ENCODE measurements around the gene TIMP2.

TIMP2 gene

DNA sequence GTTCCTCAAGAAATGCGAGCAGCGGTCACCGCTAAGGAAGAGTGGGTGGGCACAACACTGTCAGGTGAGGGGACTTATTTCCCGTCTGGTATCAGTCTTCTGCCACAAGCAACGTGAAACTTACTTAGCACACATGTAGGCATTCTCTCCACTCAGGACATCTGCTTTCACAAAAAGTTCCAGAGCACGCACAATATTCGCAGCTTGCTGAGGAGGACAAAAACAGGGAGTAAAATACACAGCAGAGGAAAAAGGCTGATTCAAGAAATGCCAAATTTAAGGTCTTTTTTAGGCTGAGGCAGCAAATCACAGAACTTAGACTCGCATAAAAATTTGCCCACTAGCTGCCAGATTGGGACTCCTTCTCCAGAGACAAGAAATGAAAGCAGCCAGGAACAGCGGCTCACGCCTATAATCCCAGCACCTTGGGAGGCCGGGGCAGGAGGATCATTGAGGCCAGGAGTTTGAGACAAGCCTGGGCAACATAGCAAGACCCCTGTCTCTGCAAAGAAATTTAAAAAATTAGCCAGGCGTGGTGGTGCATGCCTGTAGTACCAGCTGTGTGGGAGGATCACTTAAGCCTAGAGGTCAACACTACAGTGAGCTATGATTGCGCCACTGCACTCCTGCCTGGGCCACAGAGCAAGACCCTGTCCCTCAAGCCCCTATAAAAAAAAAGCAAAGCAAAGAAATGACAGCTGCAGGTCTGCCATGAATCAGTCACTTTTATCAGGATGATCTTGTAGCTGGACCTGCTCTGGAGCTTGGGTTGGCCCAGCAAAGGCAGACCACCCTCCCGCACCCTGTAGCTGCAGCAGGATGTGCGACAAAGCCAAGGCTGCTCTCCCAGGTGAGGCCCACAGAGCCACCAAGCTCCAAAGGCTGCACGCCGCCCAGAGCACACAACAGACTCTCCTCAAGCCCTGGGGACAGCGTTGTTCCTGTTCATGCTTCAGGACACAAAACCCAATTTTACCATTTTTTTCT lies 105.1 kb downstream of the TIMP2 start:
- no peaks in the 10 kb centered on the region for H3K9me3 ChIP-seq (ENCODE audit: control insufficient read depth in 1 of 2, low read length in 2 of 2)
- no peaks in the 10 kb centered on the region for H3K27me3 ChIP-seq (ENCODE audit: control insufficient read depth in 1 of 2, insufficient read depth in 2 of 2, low read length in 2 of 2)
- H3K27ac ChIP-seq (ENCODE audit: low read depth, low read length), result no peak overlapping the region
- H3K4me1 ChIP-seq (ENCODE audit: control insufficient read depth in 1 of 2, insufficient read depth in 2 of 2, low read length in 2 of 2), result peaks cover 3 to 13% of the 10 kb centered on the region in 2 donors
- H3K9ac ChIP-seq (ENCODE audit: low read depth in 1 of 2, low read length in 2 of 2), result no peak overlapping the region
- H3K4me3 ChIP-seq (ENCODE audit: low read depth in 1 of 2, low read length in 2 of 2), result no peak overlapping the region
- peaks cover 50 to 93% of the 10 kb centered on the region in 2 donors for H3K36me3 ChIP-seq (ENCODE audit: control insufficient read depth in 1 of 2, insufficient read depth in 2 of 2, low read length in 2 of 2)

DNA sequence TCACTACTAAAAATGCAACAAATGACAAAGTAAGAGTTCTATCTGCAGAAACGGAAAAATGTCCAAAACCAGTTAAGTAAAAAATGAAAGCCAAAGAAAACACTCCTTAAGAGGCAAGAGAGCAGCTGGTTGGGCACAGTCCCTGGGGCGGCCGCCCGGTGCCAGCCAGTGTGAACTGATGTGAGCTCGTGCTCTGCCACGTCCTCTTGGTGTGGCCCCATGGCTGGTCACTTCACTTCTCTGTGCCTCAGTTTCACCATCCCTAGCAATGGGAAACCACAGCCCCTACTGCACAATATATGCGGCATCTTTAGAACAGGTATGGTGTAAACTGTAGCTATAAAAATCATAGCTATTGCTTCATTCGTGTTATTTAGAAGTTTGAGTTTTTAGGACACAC lies 105.8 kb downstream of the TIMP2 start:
- Histone ChIP-seq H3K4me1 (ENCODE audit: control insufficient read depth in 1 of 2, insufficient read depth in 2 of 2, low read length in 2 of 2) (peaks cover 3 to 13% of the 10 kb centered on the region in 2 donors), H3K4me3 (ENCODE audit: low read depth in 1 of 2, low read length in 2 of 2) (no peak overlapping the region), H3K9me3 (ENCODE audit: control insufficient read depth in 1 of 2, low read length in 2 of 2) (no peaks in the 10 kb centered on the region), H3K9ac (ENCODE audit: low read depth in 1 of 2, low read length in 2 of 2) (no peak overlapping the region), H3K27ac (ENCODE audit: low read depth, low read length) (no peak overlapping the region), H3K27me3 (ENCODE audit: control insufficient read depth in 1 of 2, insufficient read depth in 2 of 2, low read length in 2 of 2) (no peaks in the 10 kb centered on the region), H3K36me3 (ENCODE audit: control insufficient read depth in 1 of 2, insufficient read depth in 2 of 2, low read length in 2 of 2) (peaks cover 46 to 93% of the 10 kb centered on the region in 2 donors)

GRCh38 chr17:78818932-78819331 lies 106.3 kb downstream of the TIMP2 start:
- Histone ChIP-seq H3K9me3 (ENCODE audit: control insufficient read depth in 1 of 2, low read length in 2 of 2) (no peaks in the 10 kb centered on the region), H3K4me1 (ENCODE audit: control insufficient read depth in 1 of 2, insufficient read depth in 2 of 2, low read length in 2 of 2) (peaks cover 3 to 13% of the 10 kb centered on the region in 2 donors), H3K36me3 (ENCODE audit: control insufficient read depth in 1 of 2, insufficient read depth in 2 of 2, low read length in 2 of 2) (peaks cover 51 to 93% of the 10 kb centered on the region in 2 donors), H3K27me3 (ENCODE audit: control insufficient read depth in 1 of 2, insufficient read depth in 2 of 2, low read length in 2 of 2) (no peaks in the 10 kb centered on the region), H3K9ac (ENCODE audit: low read depth in 1 of 2, low read length in 2 of 2) (no peak overlapping the region), H3K27ac (ENCODE audit: low read depth, low read length) (peak overlapping the region; percentile 58), H3K4me3 (ENCODE audit: low read depth in 1 of 2, low read length in 2 of 2) (no peak overlapping the region)

DNA sequence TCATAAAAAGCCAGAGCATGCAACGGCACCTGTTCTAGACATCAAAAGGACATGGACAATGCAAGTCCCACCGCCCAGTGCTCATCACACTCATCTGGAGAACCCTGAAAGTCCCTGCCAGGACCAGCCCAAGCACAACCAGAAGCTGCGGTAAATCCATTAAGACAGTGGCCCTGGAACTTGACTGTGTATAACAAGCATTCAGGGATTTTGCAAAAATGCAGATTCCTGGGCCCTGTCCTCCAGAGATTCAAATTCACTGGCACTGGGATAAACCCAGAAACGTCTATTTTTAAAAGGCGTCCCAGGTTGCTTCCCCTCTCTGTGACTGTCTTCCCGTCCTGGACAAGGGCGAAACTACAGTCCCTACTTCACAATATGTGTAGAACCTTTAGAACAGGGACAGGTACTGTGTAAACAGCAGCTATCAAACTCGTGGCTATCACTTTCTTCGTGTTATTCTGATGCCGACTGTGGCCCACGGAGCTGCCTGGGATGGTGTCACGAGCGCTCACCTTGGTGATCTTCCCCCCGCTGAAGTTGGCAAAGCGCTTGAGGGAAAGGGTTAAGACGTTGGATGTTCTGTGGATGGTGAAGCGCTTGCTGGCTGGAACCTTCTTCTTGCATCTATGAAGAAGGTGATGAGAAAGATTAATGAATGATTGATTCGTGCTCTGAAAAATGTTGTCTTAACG lies 106.9 kb downstream of the TIMP2 start:
- no peaks in the 10 kb centered on the region for H3K27me3 ChIP-seq (ENCODE audit: control insufficient read depth in 1 of 2, insufficient read depth in 2 of 2, low read length in 2 of 2)
- H3K27ac ChIP-seq (ENCODE audit: low read depth, low read length), result peak overlapping the region; percentile 58
- no peak overlapping the region for H3K4me3 ChIP-seq (ENCODE audit: low read depth in 1 of 2, low read length in 2 of 2)
- H3K9ac ChIP-seq (ENCODE audit: low read depth in 1 of 2, low read length in 2 of 2), result no peak overlapping the region
- no peaks in the 10 kb centered on the region for H3K9me3 ChIP-seq (ENCODE audit: control insufficient read depth in 1 of 2, low read length in 2 of 2)
- peaks cover 55 to 94% of the 10 kb centered on the region in 2 donors for H3K36me3 ChIP-seq (ENCODE audit: control insufficient read depth in 1 of 2, insufficient read depth in 2 of 2, low read length in 2 of 2)
- peaks cover 3 to 13% of the 10 kb centered on the region in 2 donors for H3K4me1 ChIP-seq (ENCODE audit: control insufficient read depth in 1 of 2, insufficient read depth in 2 of 2, low read length in 2 of 2)

DNA sequence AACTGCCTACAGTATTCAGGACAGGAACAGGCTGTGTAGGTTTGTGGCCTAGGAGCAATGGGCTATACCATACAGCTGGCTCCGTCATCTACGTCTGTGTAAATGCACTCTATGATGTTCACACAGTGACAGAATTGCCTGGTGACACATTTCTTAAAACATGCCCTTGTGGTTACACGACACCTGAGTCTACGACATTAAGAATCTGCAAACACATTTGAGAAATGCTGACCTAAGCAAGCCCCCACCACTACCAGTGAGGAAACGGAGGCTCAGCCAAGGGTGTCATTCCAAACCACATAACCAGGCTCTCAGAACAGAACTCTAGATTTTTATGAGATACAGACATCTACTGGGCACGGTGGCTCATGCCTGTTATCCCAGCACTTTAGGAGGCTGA lies 108.1 kb downstream of the TIMP2 start:
- Histone ChIP-seq H3K27ac (ENCODE audit: low read depth, low read length) (no peak overlapping the region), H3K36me3 (ENCODE audit: control insufficient read depth in 1 of 2, insufficient read depth in 2 of 2, low read length in 2 of 2) (peaks cover 54 to 94% of the 10 kb centered on the region in 2 donors), H3K9ac (ENCODE audit: low read depth in 1 of 2, low read length in 2 of 2) (no peak overlapping the region)

GRCh38 chr17:78815696-78816095 lies 109.5 kb downstream of the TIMP2 start:
- Histone ChIP-seq H3K27ac (ENCODE audit: low read depth, low read length) (no peak overlapping the region), H3K36me3 (ENCODE audit: control insufficient read depth in 1 of 2, insufficient read depth in 2 of 2, low read length in 2 of 2) (peaks cover 52 to 98% of the 10 kb centered on the region in 2 donors), H3K4me3 (ENCODE audit: low read depth in 1 of 2, low read length in 2 of 2) (no peak overlapping the region), H3K9ac (ENCODE audit: low read depth in 1 of 2, low read length in 2 of 2) (no peak overlapping the region), H3K27me3 (ENCODE audit: control insufficient read depth in 1 of 2, insufficient read depth in 2 of 2, low read length in 2 of 2) (no peaks in the 10 kb centered on the region), H3K9me3 (ENCODE audit: control insufficient read depth in 1 of 2, low read length in 2 of 2) (no peaks in the 10 kb centered on the region), H3K4me1 (ENCODE audit: control insufficient read depth in 1 of 2, insufficient read depth in 2 of 2, low read length in 2 of 2) (peaks cover 3 to 13% of the 10 kb centered on the region in 2 donors)

More for the DNA sequence above, 108.1 kb downstream of the TIMP2 start:
- H3K9me3 ChIP-seq (ENCODE audit: control insufficient read depth in 1 of 2, low read length in 2 of 2), result no peaks in the 10 kb centered on the region
- peaks cover 3 to 13% of the 10 kb centered on the region in 2 donors for H3K4me1 ChIP-seq (ENCODE audit: control insufficient read depth in 1 of 2, insufficient read depth in 2 of 2, low read length in 2 of 2)
- no peak overlapping the region for H3K4me3 ChIP-seq (ENCODE audit: low read depth in 1 of 2, low read length in 2 of 2)
- no peaks in the 10 kb centered on the region for H3K27me3 ChIP-seq (ENCODE audit: control insufficient read depth in 1 of 2, insufficient read depth in 2 of 2, low read length in 2 of 2)

DNA sequence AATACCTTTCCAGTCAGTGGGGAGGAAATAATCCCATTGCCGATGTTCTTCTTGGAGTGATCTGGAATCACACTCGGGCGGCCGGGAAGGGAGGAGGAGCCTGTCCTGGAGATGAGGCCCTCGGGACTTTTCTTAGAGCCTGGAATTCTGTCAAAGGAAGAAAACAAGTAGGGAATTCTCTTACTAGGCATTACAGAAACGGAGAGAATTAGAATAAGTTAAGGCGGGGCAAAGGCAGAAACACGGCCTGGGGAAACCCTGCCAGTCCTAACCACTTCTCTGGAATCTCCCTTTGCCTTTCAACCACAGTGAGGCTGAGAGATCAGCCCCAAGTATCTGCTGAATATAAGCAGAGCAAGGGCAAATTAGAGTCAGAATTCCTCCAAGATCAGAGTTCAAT lies 112.3 kb downstream of the TIMP2 start:
- no peaks in the 10 kb centered on the region for H3K27me3 ChIP-seq (ENCODE audit: control insufficient read depth in 1 of 2, insufficient read depth in 2 of 2, low read length in 2 of 2)
- no peaks in the 10 kb centered on the region for H3K4me1 ChIP-seq (ENCODE audit: control insufficient read depth in 1 of 2, insufficient read depth in 2 of 2, low read length in 2 of 2)
- no peak overlapping the region for H3K9ac ChIP-seq (ENCODE audit: low read depth in 1 of 2, low read length in 2 of 2)
- H3K4me3 ChIP-seq (ENCODE audit: low read depth in 1 of 2, low read length in 2 of 2), result no peak overlapping the region
- no peak overlapping the region for H3K27ac ChIP-seq (ENCODE audit: low read depth, low read length)
- no peaks in the 10 kb centered on the region for H3K9me3 ChIP-seq (ENCODE audit: control insufficient read depth in 1 of 2, low read length in 2 of 2)
- peaks cover 52 to 96% of the 10 kb centered on the region in 2 donors for H3K36me3 ChIP-seq (ENCODE audit: control insufficient read depth in 1 of 2, insufficient read depth in 2 of 2, low read length in 2 of 2)

- no peak overlapping the region for H3K4me3 ChIP-seq (ENCODE audit: low read depth in 1 of 2, low read length in 2 of 2)
- no peaks in the 10 kb centered on the region for H3K9me3 ChIP-seq (ENCODE audit: control insufficient read depth in 1 of 2, low read length in 2 of 2)
- no peak overlapping the region for H3K9ac ChIP-seq (ENCODE audit: low read depth in 1 of 2, low read length in 2 of 2)
- no peak overlapping the region for H3K27ac ChIP-seq (ENCODE audit: low read depth, low read length)
- peaks cover 55 to 92% of the 10 kb centered on the region in 2 donors for H3K36me3 ChIP-seq (ENCODE audit: control insufficient read depth in 1 of 2, insufficient read depth in 2 of 2, low read length in 2 of 2)
- H3K27me3 ChIP-seq (ENCODE audit: control insufficient read depth in 1 of 2, insufficient read depth in 2 of 2, low read length in 2 of 2), result no peaks in the 10 kb centered on the region
- no peaks in the 10 kb centered on the region for H3K4me1 ChIP-seq (ENCODE audit: control insufficient read depth in 1 of 2, insufficient read depth in 2 of 2, low read length in 2 of 2)
Measured at GRCh38 chr17:78808163-78808562, 117.0 kb downstream of the TIMP2 start.

DNA sequence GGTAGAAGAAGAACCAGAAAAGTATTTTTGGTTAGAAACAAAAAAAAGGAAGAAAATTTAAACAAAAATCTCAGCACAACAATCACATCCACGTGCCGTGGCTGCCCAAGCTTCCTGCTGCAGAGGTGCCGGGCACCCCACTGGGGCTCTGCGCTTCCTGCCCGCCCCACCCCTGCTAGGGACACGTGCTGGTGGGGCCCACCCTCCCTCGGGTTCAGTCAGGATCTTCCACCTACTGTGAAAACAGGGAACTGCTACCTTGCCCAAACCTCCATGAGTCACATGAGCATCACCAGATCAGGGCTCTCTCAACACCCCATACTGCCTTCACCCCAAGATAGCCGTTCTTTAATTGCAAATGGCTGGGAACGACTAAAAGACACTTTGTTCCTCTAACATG lies 118.7 kb downstream of the TIMP2 start:
- no peak overlapping the region for H3K4me3 ChIP-seq (ENCODE audit: low read depth in 1 of 2, low read length in 2 of 2)
- H3K9ac ChIP-seq (ENCODE audit: low read depth in 1 of 2, low read length in 2 of 2), result no peak overlapping the region
- H3K9me3 ChIP-seq (ENCODE audit: control insufficient read depth in 1 of 2, low read length in 2 of 2), result no peaks in the 10 kb centered on the region
- H3K4me1 ChIP-seq (ENCODE audit: control insufficient read depth in 1 of 2, insufficient read depth in 2 of 2, low read length in 2 of 2), result no peaks in the 10 kb centered on the region
- H3K27me3 ChIP-seq (ENCODE audit: control insufficient read depth in 1 of 2, insufficient read depth in 2 of 2, low read length in 2 of 2), result no peaks in the 10 kb centered on the region
- H3K27ac ChIP-seq (ENCODE audit: low read depth, low read length), result no peak overlapping the region
- peaks cover 57 to 90% of the 10 kb centered on the region in 2 donors for H3K36me3 ChIP-seq (ENCODE audit: control insufficient read depth in 1 of 2, insufficient read depth in 2 of 2, low read length in 2 of 2)

- no peaks in the 10 kb centered on the region for H3K9me3 ChIP-seq (ENCODE audit: control insufficient read depth in 1 of 2, low read length in 2 of 2)
- no peaks in the 10 kb centered on the region for H3K4me1 ChIP-seq (ENCODE audit: control insufficient read depth in 1 of 2, insufficient read depth in 2 of 2, low read length in 2 of 2)
- H3K9ac ChIP-seq (ENCODE audit: low read depth in 1 of 2, low read length in 2 of 2), result no peak overlapping the region
- no peak overlapping the region for H3K4me3 ChIP-seq (ENCODE audit: low read depth in 1 of 2, low read length in 2 of 2)
- H3K27ac ChIP-seq (ENCODE audit: low read depth, low read length), result peak overlapping the region; percentile 32
- peaks cover 52 to 84% of the 10 kb centered on the region in 2 donors for H3K36me3 ChIP-seq (ENCODE audit: control insufficient read depth in 1 of 2, insufficient read depth in 2 of 2, low read length in 2 of 2)
- H3K27me3 ChIP-seq (ENCODE audit: control insufficient read depth in 1 of 2, insufficient read depth in 2 of 2, low read length in 2 of 2), result no peaks in the 10 kb centered on the region
Measured at GRCh38 chr17:78805301-78805700, 119.9 kb downstream of the TIMP2 start.
